ENCODE results near the gene MGAT4B.

The MGAT4B gene

DNA sequence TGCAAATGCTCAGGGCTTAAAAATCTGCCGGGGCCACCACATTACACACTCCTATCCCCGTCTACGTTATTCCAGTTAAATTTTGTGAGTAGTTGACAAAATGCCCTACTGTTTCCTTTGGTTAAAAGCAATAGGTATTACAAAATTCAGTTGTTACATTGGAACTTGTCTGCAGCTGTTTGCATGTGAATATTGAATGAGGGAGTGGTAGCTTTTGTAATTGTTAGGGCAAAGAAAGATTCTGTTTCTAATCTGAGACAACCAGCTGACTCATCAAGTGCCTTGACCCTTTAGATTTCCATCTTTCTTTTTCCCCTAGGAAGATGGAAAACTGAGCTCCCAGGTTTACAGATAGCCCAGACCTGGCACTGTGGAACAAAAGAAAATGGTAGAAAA, 43.9 kb downstream of the MGAT4B start:
- H3K4me3 ChIP-seq (ENCODE audit: low read length) = no peak overlapping the region
- no peak for DNase-seq (ENCODE audit: low read depth, low spot score)

DNA sequence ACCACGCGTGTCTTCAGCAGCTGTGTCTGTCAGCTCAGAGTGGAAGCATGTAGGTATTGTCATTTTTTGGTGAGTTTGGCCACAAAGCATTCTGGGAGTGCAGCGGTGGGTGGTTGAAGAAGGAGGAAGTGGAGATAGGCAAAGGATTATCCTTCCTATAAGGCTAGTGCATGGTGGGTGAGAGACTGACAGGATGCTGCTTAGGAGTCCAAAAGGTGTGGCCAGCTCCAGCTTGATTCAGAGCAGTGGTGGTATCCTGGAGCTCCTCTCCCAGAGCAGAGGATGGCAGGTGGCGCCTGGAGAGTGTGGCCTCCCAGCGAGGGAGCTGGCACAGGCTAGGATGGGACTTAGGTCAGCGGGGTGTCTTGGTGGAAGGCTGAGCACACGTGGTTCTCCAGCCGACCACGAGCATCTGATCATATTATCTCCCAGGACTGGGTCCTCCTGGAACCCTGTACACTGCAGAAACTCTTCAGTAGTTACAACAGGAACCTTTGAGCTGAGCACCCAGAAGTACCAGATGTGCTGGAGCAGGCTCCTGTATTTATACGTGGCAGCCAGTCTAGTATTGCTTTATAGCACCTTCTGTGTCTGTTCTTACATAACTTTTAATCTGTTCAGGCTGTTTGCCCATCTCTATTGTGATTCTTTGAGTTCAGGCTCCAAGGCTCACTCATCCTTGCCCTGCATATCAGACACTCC, 44.4 kb downstream of the MGAT4B start:
- DNase-seq (ENCODE audit: low read depth, low spot score) = peak; percentile 61
- no peak overlapping the region for H3K4me3 ChIP-seq (ENCODE audit: low read length)

DNA sequence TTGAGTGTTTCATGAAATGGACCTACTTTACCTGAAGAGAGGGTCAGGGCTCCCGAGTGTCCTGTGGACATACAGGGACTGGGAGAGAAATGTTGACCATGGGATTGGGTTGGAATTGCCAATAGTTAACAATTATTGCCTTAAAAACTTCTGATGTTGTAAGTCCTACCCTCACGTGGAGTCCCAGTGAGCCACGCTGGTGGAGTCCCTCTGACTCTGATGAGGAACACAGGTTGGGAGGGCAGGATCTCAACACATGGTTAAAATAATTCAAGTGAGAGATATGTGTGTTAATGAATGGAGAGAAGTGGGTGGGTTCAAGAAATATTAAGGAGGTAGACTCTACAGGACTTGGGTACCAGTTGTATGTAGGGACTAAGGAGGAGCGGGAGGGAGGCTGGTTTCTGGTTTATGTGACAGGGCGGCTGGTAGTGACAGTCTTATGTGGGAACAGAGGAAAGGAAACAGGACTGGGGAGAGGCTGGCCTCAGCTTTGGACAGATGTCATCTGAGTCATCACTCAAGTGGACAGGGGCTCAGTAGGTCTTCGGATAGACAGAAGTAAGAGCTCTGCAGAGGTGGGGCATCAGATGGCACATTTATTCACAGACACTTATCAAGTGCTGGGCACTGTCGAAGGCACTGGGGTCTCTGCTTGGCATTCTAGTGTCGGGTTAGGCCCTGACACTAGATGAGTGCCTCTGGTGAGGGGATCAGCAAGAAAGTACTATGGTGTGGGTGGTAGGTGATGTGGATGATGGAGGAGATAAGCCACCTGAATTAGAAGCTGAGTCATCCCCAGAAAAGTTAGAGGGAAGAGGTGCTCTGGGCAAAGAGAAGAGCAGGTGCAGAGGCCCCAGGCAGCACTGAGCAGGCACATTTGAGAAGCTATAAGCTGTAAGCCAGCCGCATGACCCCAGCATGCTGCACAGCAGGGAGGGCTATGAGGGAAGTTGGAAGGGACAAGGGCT, 46.8 kb downstream of the MGAT4B start:
- peak; percentile 28 for DNase-seq (ENCODE audit: low read depth, low spot score)
- H3K4me3 ChIP-seq (ENCODE audit: low read length) = no peak overlapping the region

DNA sequence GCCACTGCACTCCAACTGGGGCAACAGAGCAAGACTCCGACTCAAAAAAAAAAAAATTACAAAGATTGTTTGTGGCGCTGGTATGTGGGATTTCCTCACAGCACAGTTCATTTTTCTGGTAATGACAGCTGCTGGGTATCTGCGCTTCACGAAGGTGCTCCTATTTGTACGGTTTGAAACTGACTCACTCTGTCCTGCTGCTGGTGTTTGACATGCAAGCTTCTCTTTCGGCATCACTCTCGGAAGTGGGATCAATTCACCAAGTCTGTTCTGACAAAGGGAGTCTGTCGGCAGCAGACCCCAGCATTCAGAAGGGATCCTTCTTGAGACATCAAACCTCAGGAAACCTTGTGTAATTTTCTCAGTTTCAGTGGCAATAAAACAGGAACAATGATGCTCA, 47.7 kb downstream of the MGAT4B start:
- no peak for DNase-seq (ENCODE audit: low read depth, low spot score)
- H3K4me3 ChIP-seq (ENCODE audit: low read length) = no peak overlapping the region

- H3K4me3 ChIP-seq (ENCODE audit: low read length) = no peak overlapping the region
- DNase-seq (ENCODE audit: low read depth, low spot score) = no peak
Measured at GRCh38 chr5:179755022-179755421, 51.6 kb downstream of the MGAT4B start.

GRCh38 chr5:179753971-179754370, 52.7 kb downstream of the MGAT4B start:
- DNase-seq (ENCODE audit: low read depth, low spot score) = no peak
- no peak overlapping the region for H3K4me3 ChIP-seq (ENCODE audit: low read length)

GRCh38 chr5:179749857-179750508, 56.7 kb downstream of the MGAT4B start:
- DNase-seq (ENCODE audit: low read depth, low spot score) = no peak
- H3K4me3 ChIP-seq (ENCODE audit: low read length) = no peak overlapping the region

DNA sequence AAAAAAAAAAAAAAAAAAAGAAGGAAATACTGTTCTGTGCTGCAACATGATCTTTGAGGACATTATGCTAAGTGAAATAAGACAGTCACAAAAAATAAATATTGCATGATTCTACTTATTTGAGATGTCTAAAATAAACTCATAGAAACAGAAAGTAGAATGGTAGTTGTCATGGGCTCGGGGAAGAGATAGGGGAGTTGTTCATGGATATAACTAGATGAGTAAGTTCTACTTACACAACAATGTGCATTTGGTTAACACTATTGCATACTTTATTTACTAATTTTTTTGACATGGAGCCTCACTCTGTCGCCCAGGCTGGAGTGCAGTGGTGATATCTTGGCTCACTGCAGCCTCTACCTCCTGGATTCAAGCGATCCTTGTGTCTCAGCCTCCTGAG, 58.9 kb downstream of the MGAT4B start:
- H3K4me3 ChIP-seq (ENCODE audit: low read length) = no peak overlapping the region
- no peak for DNase-seq (ENCODE audit: low read depth, low spot score)
